GM18511 (cell line): ENCODE results near the gene ECPAS.
"Not testable (repeated sequence)": the region's sequence is repeated elsewhere in the genome, so short reads cannot be mapped to it uniquely, and the experiment has no call there.

ENCODE experiments used
- ATAC-seq: cut with Tn5 transposase; IDR thresholded peaks from one replicate; pipeline ENCODE4 v1.9.1; 2021; ENCODE audit warnings: mild to moderate bottlenecking, moderate library complexity; ENCODE audit not compliant: unreplicated experiment

Gene ECPAS

GRCh38 chr9:111429175-111429574, 55.0 kb downstream of the ECPAS start:
- no peak for ATAC-seq

GRCh38 chr9:111427186-111427585, 57.0 kb downstream of the ECPAS start:
- no peak for ATAC-seq

- ATAC-seq, result no peak
Measured at GRCh38 chr9:111423389-111423788, 60.8 kb downstream of the ECPAS start.

- no peak for ATAC-seq
Measured at GRCh38 chr9:111414406-111414805, 69.8 kb downstream of the ECPAS start.

GRCh38 chr9:111413996-111414395, 70.2 kb downstream of the ECPAS start:
- no peak for ATAC-seq

- ATAC-seq, result no peak
Measured at GRCh38 chr9:111412280-111412679, 71.9 kb downstream of the ECPAS start.

- no peak for ATAC-seq
Measured at GRCh38 chr9:111411266-111411665, 72.9 kb downstream of the ECPAS start.

GRCh38 chr9:111407813-111408212, 76.4 kb downstream of the ECPAS start:
- ATAC-seq, result no peak

GRCh38 chr9:111405701-111406100, 78.5 kb downstream of the ECPAS start:
- ATAC-seq, result no peak

- ATAC-seq, result not testable (repeated sequence)
Measured at GRCh38 chr9:111401486-111401885, 82.7 kb downstream of the ECPAS start.

GRCh38 chr9:111400564-111400898, 83.7 kb downstream of the ECPAS start:
- ATAC-seq, result no peak

GRCh38 chr9:111399772-111400563, 84.2 kb downstream of the ECPAS start:
- ATAC-seq, result no peak

- no peak for ATAC-seq
Measured at GRCh38 chr9:111399211-111399739, 84.9 kb downstream of the ECPAS start.

GRCh38 chr9:111393971-111394370, 90.2 kb downstream of the ECPAS start:
- ATAC-seq, result no peak

- ATAC-seq, result no peak
Measured at GRCh38 chr9:111389406-111389805, 94.8 kb downstream of the ECPAS start.

GRCh38 chr9:111386386-111386785, 97.8 kb downstream of the ECPAS start:
- no peak for ATAC-seq

- no peak for ATAC-seq
Measured at GRCh38 chr9:111381006-111381405, 103.2 kb downstream of the ECPAS start.

- no peak for ATAC-seq
Measured at GRCh38 chr9:111375817-111376564, 108.2 kb downstream of the ECPAS start.

- ATAC-seq, result no peak
Measured at GRCh38 chr9:111375062-111375461, 109.1 kb downstream of the ECPAS start.

- no peak for ATAC-seq
Measured at GRCh38 chr9:111372297-111372696, 111.9 kb downstream of the ECPAS start.

- ATAC-seq, result no peak
Measured at GRCh38 chr9:111366978-111367377, 117.2 kb downstream of the ECPAS start.

GRCh38 chr9:111362526-111362925, 121.7 kb downstream of the ECPAS start:
- no peak for ATAC-seq
